ENCODE results near the gene ARSK. TPM values are rescaled to one million over a fixed set of nuclear protein-coding genes. Genes with fewer than 3 reads are reported as not detected.

Gene ARSK
- total and polyA plus RNA-seq, 10 of the 15 experiments (the other 5 are each of a cell fraction or from before 2014, with no cell fraction given), result 1.6 to 9.5 (median 5.8) TPM

DNA sequence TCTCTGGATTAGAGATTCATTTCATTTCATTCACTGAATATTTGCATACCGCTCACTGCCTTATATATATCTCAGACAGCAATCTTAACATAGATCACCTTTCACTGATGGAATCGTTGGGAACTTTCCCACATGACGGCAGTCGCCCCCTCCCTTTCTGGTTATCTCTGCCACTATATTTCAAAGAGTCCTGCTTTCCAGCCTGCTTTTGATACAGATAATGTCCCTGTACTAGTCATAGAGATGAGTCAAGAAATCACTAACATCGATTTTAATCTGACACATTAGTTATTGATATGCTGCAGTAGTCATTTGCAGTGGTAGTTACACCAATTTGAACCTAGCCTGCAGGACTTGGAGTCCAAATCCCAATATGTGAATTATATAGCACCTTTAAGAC is 8.5 kb downstream of the ARSK start:
- Histone ChIP-seq H3K4me1 (ENCODE audit: control insufficient read depth, insufficient read depth, low read length) (no peaks in the 10 kb centered on the region), H3K79me2 (ENCODE audit: control insufficient read depth, insufficient read depth, low read length) (no peaks in the 10 kb centered on the region), H3K4me3 (no peak overlapping the region), H4K20me1 (ENCODE audit: control insufficient read depth, insufficient read depth) (no peaks in the 10 kb centered on the region), H3K4me2 (ENCODE audit: control insufficient read depth, insufficient read depth) (no peak overlapping the region), H3K9ac (ENCODE audit: control insufficient read depth, insufficient read depth, low read length) (no peak overlapping the region), H3K36me3 (ENCODE audit: control insufficient read depth in 2 of 2, insufficient read depth in 2 of 2, low read length in 1 of 2) (no peaks in the 10 kb centered on the region), H3K27me3 (replicated peaks in 1 of 2; ENCODE audit: control insufficient read depth in 2 of 2, insufficient read depth in 2 of 2, low read length in 1 of 2) (no peaks in the 10 kb centered on the region), H3K27ac (ENCODE audit: control insufficient read depth, insufficient read depth) (no peak overlapping the region), H3K9me3 (replicated peaks; ENCODE audit: control insufficient read depth, insufficient read depth, low read length) (no peaks in the 10 kb centered on the region), H2AFZ (ENCODE audit: control insufficient read depth, low read depth, low read length) (no peak overlapping the region)
- ChIA-PET CTCF (no interaction called here), POLR2A (no interaction called here), SMC1A (ENCODE audit: uncharacterized antibody, unreplicated experiment) (no interaction called here), RAD21 (ENCODE audit: unreplicated experiment) (no interaction called here)
- 86% methylated on average over 5 of the region's 5 CpGs for WGBS (ENCODE audit: insufficient coverage, insufficient replicate concordance, low lambda C conversion rate, missing lambda C conversion rate)
- intact Hi-C loops (cut with micrococcal nuclease; ENCODE audit: unreplicated experiment) (no loop called here), in situ Hi-C loops (cut with MboI) (no loop called here)
- no TSS peak for BruUV-seq (replicated peaks)
- FAIRE-seq (no peak), DNase-seq (ENCODE audit: low read depth, low spot score) (no peak), ATAC-seq (no peak)
- TF ChIP-seq STAT3 (IDR thresholded peaks at IDR 0.05; ENCODE audit: low read depth, low read length) (no peak), SUPT20H (IDR thresholded peaks at IDR 0.05; ENCODE audit: borderline replicate concordance, control insufficient read depth, low read depth, low read length) (no peak), CREB1 (IDR thresholded peaks at IDR 0.05; ENCODE audit: low read depth) (no peak), ELK1 (IDR thresholded peaks at IDR 0.05; ENCODE audit: low read depth, low read length) (no peak), NFIC (IDR thresholded peaks at IDR 0.05; ENCODE audit: low read depth, low read length) (no peak), RFX5 (IDR thresholded peaks at IDR 0.05; ENCODE audit: low read depth, low read length) (no peak), IKZF1 (conservative IDR thresholded peaks at IDR 0.05) (no peak), MYB (IDR thresholded peaks at IDR 0.05; ENCODE audit: borderline replicate concordance, low read depth, low read length) (no peak)

Data from GM12878 (cell line).